ENCODE data around the gene RALGDS.

GRCh38 chr9:133108794-133109641 is 12.0 kb downstream of the RALGDS start:
- TF ChIP-seq CTCF (conservative IDR thresholded peaks at IDR 0.05) (no peak), EZH2 (IDR thresholded peaks at IDR 0.05; ENCODE audit: low read depth) (no peak)

Measured in PC-9 (cell line).